GM19239 (cell line): ENCODE measurements around the gene KLHL29.

Source experiments
- DNase-seq: peaks from one replicate; pipeline ENCODE4 v3.0.0; 2011; ENCODE audit warnings: low spot score; ENCODE audit not compliant: insufficient read length
- FAIRE-seq: peaks from 2 replicates; lab custom pipeline; 2011; peaks lifted over from hg19 to GRCh38; lab: Jason Lieb, UNC

The KLHL29 gene

DNA sequence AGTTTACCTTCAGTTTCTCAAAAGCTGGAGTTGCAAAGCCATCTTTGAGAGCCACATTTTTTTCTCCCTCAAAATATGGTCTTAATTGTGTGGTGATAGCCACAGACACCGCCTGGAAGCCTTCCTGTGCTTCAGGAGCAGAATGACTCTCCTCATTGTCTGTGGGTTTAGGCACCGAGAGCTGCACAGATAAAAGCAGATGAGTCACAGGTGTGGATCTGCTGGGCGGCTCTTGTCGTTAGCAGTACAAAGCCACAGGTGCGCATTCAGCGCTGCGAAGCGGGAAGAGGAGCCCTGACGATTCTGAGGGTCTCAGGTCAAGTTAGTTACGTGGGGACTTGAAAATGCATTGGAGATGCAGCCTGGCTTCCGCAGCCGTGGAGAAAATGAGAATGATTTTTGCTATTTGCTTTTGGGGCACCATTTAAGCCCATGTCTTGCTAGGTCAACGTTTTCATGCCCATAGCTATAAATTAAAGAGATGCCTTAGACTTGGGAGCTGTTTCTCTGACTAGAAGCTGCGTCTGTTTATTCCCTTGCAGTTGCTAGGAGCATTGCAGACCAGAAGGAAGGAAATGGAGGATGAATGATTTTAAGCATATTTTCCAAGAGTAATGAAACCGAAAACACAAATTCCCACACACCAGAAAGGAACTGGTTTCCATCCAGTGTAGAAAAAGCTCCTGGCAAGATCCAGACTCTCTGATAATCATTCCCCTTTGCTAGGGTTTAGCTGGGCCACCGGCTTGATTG, 51.5 kb downstream of the KLHL29 start:
- FAIRE-seq (no peak), DNase-seq (no peak)

- no peak for FAIRE-seq
These were observed 56.4 kb downstream of the KLHL29 start for GRCh38 chr2:23441414-23441813.

GRCh38 chr2:23445450-23445868, 60.5 kb downstream of the KLHL29 start:
- DNase-seq (no peak), FAIRE-seq (peak; percentile 18)

More at GRCh38 chr2:23441414-23441813, 56.4 kb downstream of the KLHL29 start:
- no peak for DNase-seq

DNA sequence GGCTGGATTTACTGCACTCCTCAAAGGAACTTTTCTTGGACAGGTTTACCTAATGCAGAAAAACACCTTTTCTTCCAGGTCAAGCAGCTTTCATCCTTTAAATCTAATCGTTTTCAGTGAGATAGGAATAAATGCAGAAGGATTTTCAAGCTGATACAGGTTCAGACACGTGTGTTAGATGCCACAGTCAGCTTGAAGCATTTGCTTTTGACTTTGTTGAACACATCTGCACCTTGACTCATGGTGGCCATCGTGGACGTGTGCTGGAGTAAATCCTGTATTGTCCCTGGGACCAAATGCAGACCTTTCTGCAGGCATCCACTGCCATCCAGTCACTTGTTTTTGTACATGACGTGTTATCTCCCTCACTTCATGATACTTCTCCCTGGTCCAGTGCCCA, 61.9 kb downstream of the KLHL29 start:
- no peak for FAIRE-seq

DNA sequence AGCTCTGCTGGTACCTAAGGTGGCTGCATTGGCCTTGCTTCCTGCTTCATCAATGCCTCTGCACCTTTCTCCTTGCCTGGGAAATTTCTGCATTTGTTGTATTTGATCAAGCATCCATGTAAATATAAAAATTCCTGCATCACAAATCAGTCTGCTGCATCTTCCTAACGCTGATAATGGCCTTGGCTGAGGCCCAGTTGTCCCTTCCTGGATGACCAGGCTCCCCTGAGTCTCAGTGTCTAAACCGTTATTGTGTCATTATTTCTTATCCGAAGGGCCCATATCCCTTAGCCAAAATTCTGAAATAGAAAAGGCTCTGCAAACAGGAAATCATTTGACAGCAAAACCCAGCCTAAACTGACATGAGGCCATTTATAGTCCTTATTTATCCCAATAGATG, 62.4 kb downstream of the KLHL29 start:
- DNase-seq: no peak
- no peak for FAIRE-seq

More for the DNA sequence above, 61.9 kb downstream of the KLHL29 start:
- no peak for DNase-seq

DNA sequence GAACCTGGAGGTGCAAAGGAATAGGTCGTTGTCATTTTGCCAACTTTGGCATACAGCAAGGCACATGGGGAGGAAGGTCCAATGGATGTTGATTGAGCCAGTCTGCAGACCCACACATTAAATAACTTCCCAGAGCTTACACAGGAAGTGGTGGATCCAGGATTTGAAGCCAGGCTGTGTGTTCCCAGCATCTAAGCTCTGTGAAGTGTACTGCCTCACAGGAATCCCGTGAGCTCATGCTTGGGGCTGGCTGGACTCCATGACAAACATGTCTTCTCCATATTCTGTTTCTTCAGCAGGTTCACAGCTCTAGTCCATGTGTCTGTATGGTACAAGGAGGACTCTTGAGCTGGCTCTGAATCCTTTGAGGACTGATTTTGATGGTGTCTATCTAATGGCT, 63.9 kb downstream of the KLHL29 start:
- DNase-seq: no peak
- FAIRE-seq: peak; percentile 14

DNA sequence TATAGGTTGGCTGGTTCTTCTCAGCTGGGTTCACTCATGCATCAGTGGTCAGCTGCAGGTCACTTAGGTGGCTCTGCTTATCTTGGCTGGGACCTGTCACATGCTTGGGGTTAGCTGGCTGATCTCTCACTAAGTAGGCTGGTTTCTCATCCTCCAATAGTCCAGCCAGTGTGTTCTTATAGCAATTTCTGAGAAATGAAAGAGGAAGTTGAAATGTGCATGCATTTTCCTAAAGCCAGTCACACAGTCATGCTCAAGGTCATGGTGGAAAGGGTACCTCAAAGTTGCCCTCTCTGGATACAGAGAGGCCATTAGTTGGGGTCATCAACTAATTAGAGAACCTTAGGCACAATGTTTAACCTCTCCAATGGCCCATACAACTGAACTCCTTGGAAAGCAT, 64.4 kb downstream of the KLHL29 start:
- FAIRE-seq (peak; percentile 88), DNase-seq (peak; percentile 33)

GRCh38 chr2:23449831-23450331, 64.9 kb downstream of the KLHL29 start:
- FAIRE-seq (no peak), DNase-seq (no peak)

- DNase-seq: no peak
These were observed 67.4 kb downstream of the KLHL29 start for GRCh38 chr2:23452372-23452771.

GRCh38 chr2:23452853-23453420, 68.0 kb downstream of the KLHL29 start:
- no peak for DNase-seq
- FAIRE-seq: peak; percentile 37

More at GRCh38 chr2:23452372-23452771, 67.4 kb downstream of the KLHL29 start:
- no peak for FAIRE-seq

DNA sequence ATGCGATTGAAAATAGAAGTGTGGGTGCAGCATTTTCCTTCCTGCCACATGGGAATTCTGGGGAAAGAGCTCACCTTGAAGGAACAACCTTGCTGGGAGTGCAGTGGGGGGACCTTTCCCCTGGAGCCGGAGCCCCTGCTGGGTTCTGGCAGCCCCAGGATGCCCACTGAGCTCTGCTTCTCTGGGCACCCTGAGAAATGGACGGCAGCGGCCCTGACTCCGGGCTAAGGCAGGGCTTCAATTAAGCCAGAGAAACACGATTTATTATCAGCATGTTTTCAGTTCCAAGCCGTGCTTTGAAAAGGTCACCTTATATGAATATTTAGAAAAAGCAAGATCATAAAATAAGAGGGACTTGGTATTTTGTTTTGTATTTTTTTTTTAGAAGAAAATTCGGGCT, 68.5 kb downstream of the KLHL29 start:
- no peak for DNase-seq
- no peak for FAIRE-seq

- DNase-seq (no peak), FAIRE-seq (no peak)
These were observed 69.0 kb downstream of the KLHL29 start for GRCh38 chr2:23453836-23454460.

- no peak for FAIRE-seq
- DNase-seq: no peak
These were observed 69.6 kb downstream of the KLHL29 start for GRCh38 chr2:23454501-23455120.

DNA sequence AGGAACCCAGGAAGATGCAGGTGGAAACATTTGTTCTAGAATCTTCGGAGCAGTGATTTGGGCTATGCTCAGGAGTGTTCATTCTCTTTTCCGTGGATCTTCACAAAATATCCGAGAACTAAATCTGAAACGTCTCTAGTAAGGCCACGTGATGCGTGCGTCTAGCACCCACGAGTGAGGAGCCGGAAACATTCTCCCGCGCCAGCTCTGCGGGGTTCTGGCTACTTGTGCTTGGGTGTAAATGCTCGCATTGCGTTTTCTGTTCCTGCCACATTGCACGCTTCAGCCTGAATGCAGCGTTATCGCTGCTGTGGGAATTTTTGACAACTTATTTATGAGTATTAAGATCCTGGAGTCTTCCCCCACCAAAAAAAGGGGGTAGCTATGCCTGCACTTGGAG, 71.4 kb downstream of the KLHL29 start:
- no peak for FAIRE-seq
- no peak for DNase-seq

GRCh38 chr2:23456881-23457760, 72.1 kb downstream of the KLHL29 start:
- FAIRE-seq (no peak), DNase-seq (no peak)

- DNase-seq: no peak
- FAIRE-seq: no peak
These were observed 73.2 kb downstream of the KLHL29 start for GRCh38 chr2:23457990-23458682.

DNA sequence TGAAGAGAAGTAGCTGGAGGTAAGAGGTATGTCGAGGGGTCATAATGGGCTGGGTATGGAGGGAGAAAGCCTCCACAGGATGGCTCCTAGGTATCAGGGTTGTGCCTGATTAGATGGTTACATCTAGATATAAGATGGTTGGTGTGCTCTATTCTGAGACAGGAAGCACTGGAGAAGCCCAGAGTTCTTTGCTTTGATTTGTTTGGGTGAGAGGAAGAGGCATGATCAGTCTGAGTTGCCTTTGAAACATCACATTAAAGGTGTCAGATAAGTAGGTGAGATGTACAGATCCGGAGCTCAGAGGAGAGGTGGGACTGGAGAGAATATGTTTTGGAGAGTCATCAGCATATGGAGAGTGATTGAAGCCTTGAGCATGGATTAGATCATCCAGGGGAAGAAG, 74.1 kb downstream of the KLHL29 start:
- DNase-seq: no peak
- FAIRE-seq: no peak

DNA sequence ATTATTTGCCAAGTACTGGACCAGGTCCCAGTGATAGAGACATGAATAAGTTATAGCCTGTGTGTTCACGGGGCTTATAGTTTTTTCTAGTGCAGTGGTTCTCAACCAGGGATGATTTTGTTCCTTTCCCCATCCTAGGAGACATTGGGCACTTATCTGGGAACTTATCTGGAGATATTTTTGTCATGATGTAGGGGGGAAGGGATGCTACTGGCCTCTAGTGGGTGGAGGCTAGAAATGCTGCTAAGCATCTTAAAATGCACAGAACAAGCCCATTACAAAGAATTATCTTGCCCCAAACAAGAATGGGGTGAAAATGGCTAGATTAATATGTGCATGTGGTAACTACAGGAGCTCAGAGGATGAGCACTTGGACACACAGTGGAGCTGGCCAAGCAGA, 75.2 kb downstream of the KLHL29 start:
- FAIRE-seq: peak; percentile 64
- no peak for DNase-seq

- no peak for DNase-seq
- no peak for FAIRE-seq
These were observed 76.0 kb downstream of the KLHL29 start for GRCh38 chr2:23460993-23461392.
